Stimulated activated CD4-positive, alpha-beta T cell treated with anti-CD3 and anti-CD28 coated beads, Interleukin-2, amount 100 ng/mL, for 48 hours (primary cell): ENCODE data around the gene EID2B.

Experiments used
- DNase-seq, 2 donors: peaks; one replicate each; pipeline ENCODE4 v3.0.0-alpha.2; 2020

Gene EID2B, protein sequence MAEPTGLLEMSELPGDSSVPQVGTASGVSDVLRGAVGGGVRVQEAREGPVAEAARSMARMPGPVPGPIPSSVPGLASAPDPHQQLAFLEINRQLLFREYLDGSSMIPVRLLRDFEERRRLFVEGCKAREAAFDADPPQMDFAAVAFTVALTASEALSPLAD

DNA sequence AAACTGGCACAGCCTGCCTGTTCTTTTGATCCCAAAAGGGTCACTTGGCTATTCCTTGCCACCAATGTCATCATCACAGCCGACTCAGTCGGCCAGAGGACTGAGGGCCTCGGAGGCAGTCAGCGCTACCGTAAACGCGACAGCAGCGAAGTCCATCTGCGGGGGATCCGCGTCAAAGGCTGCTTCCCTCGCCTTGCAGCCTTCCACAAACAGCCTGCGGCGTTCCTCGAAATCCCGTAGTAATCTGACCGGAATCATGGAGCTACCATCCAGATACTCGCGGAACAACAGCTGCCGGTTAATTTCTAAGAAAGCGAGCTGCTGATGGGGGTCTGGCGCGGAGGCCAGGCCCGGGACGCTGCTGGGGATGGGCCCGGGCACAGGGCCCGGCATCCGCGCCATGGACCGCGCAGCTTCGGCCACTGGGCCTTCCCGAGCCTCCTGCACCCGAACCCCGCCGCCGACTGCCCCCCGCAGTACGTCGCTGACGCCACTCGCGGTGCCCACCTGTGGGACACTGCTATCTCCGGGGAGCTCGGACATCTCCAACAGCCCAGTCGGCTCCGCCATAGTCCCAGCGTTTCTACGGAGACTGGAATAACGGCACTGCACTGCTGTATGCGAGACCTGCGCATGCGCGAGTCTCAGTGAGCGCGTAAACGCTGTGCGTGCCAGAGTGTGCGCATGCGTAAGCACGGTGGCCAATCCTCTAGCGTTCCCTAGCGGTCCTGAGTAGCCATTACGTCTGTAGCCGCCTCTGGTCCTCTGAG is at the start of gene EID2B:
Gene EID2B, minus strand, starts transcription at position 620 of the 770 bp plus-strand sequence. Its CDS starts 50 bp downstream, at position 570.
- peak; percentile 93 to 95 for DNase-seq

DNA sequence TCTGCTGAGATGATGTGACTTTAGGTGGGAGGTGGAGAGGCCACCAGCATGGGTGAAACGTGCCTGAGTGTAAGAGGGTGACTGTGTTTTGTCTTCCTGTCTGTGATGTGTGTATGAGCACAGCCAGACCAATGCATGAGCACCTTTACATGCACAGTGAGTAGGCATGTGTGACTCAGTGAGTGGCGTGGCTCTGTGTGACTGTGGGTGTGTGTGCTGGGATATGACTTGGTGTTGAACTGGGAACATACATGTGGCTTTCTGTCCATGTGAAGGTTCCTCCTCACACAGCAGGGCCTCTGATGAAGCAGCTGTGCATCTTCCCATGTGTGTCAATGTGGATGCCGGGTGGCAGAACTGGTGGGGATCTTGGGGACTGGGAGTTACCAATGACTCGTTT is 49.8 kb upstream of the EID2B start:
- DNase-seq, result peak; percentile 22 to 26

DNA sequence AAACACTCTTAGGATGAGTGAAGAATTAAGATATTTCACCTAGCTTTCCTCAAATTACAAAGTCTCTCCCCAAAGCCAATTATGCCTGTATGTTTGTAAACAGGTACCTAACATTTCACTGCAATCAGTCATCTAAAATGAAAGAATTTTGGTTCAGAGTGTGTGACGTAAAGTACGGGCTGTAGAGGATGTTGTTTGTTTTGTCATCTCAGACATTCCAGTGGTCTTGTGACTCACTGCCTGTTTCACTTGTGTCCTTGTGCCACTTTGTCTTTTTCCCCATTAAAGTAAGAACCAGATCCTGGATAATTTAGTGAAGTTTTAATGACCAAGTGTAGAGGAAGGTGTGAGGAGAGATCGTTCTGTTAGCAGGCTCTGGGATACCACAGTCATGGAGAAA is 36.0 kb upstream of the EID2B start:
- DNase-seq, result no peak

DNA sequence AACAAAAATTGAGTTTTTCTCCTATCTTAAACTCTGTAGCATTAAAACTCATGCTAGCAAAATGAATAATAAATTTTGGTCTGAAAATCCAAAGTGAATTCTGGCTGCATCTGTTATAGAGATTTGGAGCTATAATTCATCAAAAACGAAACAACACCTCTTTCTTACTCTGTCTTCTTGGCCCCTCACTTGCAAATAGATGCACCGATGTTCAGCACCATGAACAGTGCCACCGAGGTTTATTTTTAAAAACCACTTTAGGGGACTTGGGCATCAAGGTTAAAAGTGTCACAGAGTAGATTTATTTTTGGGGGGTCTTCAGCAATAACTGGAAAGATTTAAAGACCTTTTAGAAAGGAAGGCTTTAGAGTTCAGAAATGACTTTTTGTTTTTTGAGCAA is 33.4 kb upstream of the EID2B start:
- DNase-seq, result no peak

DNA sequence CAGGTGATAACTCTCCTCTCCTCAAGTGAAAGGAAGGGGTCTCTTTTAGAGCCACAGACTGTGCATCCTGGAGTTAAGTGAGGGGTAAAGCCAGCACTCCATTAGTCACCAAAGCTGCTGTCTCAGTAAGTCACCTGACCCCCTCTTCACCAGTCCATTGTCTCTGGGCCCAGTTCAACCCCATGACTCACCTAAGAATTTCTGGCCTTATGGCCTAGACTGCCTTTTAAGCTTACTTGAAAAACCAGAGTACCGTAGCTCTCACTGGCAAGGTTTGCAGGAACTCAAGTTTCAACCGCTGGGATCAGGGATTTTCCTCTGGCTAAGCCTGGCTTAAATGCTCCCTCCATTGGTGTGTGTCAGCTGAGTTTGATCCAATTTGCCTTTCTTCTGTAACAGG is 30.8 kb upstream of the EID2B start:
- no peak for DNase-seq

DNA sequence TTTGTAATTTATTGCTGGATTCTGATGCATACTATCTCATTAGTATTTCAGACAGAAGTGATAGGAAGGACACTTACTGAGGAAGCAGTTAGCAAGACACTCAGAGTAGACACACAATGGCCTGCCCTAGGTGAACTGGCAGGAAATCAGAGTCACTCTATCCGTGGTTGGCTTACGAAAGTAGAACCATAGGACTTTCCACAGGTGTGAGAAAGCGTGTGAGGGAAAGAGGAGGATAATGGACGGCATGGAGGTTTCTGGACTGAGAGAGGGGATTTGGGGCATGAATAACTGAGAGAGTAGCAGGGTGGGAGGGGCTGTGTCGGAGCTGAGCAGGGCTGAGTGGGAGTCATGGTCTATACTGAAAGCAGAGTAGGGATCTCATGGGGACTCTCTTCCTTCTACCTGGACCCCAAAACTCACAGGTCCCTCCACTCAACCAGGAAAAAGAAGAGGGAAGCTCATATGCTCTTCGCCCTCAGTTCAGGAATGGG is 26.0 kb upstream of the EID2B start:
- DNase-seq, result no peak

DNA sequence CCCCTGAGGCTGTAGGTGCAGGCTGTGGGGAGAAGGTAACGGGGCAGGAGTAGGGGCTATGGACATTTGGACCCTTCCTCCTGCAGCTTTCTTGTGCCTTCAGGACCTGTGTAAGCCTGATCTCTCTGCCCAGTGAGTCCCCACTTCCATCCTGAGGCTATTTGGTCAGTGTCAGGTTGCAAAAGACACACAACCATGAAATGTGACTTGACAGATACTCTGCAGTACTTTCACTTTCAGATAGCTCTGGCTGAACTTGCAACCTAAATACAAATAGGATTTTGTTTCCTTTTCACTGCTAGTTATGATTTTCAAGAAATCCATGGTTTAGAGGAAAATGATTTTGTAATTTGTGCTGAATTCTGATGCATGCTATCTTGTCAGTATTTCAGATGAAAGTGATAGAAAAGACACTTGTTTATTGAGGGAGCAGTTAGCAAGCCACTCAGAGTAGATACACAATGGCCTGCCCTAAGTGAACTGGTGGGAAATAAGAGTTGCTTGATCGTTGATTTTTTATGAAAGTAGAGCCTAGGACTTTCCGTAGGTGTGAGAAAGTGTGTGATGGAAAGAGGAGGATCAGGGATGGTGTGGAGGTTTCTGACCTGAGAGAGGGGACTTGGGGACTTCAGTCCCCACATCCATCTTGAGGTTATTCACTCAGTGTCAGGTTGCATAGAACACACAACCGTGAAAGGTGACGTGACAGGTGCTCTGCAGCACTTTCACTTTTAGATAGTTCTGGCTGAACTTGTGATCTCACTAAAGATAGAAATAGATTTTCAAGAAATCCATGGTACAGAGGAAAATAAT is 25.4 kb upstream of the EID2B start:
- DNase-seq, result no peak

DNA sequence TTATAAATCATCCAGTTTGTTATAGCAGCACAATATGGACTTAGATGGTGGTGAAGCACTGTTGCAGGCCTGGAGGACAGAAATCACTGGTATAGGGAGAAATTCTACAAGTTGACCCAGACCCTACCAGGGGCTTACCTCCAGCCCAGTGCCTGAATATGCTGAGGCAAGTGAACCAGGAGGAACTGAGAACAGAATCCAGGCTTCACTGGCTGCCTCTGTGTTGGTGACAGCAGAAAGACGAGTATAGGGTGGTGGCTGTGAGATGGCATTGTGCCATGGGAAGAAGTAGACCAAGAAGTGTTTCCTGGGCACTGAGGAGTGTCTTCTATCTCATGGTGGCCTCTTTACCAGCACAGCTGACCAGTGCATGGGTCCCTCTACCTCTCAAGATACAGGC is 23.2 kb upstream of the EID2B start:
- no peak for DNase-seq

DNA sequence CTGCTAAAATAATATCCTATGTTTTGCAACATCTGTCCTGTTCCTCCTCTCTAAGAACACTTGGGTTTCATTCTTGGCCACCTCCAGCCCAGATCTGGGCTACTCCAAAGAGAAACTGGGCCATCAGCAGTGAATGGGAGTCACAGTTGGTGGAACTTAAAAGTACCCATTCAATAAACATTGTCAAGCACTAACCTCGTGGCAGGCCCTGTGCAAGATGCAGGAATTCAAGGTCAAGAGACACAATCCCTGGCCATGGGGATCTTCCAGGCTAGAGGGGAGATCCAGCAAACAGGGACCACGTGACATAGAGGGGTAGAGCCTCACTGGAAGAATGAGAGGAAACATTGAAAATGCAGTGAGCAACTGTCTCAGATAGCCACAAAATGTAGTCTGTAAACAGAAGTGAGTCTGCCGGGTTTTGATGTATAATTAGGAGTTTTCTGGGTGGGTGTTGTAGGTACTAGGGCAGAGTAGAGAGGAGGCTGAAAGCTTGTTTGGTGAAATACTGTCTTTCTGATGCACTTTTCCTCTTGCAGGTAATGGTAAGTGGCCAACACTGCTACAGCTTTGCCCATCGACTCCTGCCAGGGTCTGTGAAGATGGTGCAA is 22.2 kb upstream of the EID2B start:
- no peak for DNase-seq

DNA sequence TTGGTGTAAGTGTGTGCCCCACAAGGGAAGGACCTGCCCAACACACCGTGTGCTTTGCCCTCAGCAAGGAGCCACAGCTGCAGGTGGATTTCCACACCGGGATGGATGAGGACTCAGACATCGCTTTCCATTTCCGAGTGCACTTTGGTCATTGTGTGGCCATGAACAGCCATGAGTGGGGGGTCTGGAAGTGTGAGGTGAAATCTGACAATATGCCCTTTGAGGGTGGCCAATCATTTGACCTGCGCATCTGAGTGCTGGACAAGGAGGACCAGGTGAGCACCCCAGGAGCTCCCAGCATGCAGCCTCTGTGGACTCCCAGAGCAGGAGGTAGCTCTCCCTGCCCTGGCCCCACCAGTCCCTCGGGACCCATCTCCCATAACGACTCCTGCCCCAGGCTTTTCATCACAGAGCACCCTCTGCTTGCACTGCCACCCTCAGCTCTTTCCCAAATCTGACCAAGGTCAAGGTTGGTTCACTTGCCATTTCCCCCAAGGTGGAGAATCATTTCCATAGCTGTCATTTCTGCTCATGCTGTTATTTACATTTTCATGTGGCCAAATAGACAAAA is 20.5 kb upstream of the EID2B start:
- DNase-seq, result no peak

DNA sequence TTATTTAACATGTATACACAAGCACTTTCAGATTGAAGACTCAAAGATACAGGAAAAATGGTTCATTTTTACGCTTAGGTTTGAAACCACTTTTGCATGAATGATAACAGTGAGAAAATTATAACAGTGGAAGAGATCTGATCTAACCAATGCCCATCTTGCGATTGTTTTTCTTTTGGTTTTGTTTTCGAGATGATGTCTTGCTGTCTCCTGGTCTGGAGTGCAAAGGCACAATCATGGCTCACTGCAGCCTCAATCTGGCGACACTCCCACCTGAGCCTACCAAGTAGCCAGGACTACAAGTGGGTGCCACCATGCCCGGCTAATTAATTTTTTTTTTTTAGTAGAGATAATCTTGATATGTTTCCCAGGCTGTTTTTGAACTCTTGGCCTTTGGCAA is 17.5 kb upstream of the EID2B start:
- DNase-seq, result no peak

DNA sequence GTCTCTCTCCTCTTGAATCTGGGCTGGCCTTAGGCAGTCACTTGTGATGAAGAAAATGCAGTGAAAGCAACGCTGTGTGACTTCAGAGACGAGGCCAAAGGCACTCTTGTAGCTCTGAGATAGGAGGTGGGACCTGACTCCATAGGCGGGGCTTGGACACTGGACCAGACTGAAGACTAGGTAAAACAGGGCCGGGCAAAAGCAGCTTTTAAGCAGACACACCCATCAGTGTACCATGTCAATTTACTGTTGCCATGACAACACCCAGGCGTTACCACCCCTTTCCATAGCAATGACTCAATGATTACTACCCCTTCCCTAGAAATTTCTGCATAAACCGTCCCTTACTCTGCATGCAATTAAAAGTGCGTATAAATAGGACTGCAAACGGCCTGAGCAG is 13.9 kb upstream of the EID2B start:
- DNase-seq, result no peak

DNA sequence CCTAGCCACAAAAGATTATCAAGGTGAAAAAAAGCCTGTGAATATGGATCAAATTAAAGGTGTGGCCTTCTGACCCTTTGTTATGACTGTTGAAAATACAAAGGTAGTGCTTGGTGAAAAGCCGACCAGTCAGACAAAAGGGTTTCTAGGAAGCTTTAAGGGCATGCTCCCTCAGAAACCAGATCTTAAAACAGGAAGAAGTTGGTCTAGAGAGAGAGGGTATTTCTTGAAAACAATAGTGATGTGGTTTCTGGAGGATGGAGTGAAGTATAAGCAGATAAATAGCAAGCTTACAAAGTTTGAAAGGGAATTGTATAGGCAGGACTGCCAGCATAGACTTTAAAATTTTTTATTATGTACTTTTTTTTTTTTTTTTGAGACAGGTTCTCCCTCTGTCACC is 12.3 kb upstream of the EID2B start:
- no peak for DNase-seq

DNA sequence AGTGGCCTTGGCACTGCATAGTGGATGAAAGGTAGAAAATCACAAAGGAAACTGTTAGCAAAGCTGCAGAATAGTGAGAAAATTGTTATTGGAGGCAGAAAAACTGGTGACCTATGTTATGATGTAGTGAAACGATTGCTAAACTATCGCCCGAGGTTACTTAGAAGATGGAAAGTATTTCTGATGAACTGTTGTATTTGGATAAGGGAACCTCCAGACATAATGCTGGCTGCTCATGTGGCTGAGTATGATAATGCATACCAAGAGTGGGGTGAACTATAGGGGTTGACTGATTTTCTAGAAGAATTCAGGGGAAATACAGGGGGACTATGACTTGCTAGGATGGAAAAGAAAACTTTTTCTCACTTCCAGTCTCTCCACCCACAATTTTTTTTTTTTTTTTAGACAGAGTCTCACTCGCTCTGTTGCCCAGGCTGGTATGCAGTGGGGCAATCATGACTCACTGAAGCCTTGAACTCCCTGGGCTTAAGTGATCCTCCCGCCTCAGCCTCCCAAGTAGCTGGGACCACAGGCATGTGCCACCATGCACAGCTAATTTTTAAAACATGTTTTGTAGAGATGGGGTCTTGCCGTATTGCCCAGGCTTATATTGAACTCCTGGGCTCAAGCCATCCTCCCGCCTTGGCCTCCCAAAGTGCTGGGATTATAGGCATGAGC is 11.7 kb upstream of the EID2B start:
- DNase-seq, result no peak

DNA sequence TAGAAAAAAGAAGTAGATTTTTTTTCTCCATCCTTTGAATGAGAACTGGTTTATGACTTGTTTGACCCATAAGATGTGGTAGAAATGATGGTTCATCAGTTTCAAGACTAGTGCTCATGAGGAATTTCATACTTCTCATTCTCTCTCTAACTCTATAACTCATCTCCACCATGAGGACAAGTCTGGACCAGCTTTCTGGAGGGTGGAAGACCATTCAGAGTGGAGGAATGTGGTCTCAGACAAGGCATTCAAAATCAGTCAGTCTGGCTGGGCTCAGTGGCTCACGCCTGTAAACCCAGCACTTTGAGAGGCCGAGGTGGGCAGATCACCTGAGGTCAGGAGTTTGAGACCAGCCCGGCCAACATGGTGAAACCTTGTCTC is 10.8 kb upstream of the EID2B start:
- no peak for DNase-seq

DNA sequence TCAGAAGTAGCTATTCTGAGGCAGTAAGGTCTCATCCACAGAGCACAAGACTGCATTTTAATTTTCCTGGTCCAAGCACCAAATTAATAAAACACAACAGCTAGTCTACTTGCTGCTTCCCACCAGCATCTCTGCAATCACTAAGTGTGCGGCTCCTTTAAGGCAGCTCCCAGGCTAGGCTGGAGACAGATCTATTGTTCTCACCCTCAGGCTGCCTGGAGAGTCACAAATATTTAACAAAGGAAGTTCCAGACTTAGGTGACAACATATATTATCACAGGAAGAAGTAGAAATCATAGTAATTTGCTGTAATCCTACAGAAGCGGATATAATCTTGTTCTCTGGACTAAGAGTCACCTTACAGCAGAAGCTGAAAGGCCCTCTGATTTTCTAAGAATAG is 9.6 kb upstream of the EID2B start:
- no peak for DNase-seq

DNA sequence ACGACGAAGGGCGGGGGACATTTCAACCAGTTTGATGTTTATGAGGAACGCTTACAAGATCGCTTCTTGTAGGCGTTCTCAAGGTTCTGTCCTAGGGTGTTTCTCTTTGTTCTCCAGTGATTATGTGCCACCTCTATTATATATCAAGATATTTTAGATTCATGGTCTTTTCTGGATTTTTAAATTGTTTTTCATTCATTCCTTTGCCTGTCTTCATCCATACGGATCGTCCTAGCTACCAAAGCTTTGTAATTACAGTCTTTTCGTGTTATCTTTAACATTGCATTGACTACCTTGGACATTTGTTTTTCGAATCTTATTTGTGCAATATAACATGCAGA is 7.7 kb upstream of the EID2B start:
- no peak for DNase-seq

DNA sequence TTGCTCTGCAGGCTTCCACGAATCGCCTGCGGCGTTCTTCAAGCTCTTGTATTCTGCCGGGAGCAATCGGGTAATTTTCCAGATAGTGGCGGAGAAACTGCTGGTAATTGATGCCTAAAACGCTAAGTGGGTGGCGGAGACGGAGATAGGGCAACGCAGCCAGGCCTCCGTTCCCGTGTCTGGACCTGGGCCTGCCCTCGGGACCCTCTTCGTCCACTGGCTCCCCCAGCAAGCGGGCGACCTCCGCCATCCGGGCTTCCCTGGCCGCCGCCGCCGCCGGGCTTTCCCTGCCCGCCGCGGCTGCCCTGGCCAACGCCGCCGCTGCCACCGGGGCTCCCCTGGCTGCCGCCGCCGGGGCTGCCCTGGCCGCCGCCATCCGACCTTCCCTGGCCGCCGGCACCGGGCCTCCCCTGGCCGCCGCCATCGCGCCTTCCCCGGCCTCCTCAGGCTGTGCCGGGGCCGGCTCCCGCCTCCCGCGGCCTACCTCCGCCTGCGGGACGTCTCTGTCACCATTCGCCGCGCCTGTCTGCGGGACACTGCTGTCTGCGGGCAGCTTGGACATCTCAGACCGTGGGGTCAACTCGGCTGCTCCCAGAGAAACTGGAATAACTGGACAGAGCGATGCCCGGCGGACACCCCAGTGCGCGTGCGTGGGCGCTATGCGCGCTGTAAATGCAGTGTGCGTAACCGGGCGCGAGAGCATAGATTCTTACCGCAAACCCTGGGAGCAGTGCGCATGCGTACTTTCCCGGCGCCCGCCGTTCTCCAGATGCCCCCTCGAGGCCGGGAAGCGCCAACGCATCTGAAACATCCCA is 7.1 kb upstream of the EID2B start, which contains the start of gene EID2:
Gene EID2, minus strand, starts transcription at position 644 of the 815 bp plus-strand sequence. Its CDS starts 82 bp downstream, at position 562.
- DNase-seq, result peak; percentile 93 to 96

DNA sequence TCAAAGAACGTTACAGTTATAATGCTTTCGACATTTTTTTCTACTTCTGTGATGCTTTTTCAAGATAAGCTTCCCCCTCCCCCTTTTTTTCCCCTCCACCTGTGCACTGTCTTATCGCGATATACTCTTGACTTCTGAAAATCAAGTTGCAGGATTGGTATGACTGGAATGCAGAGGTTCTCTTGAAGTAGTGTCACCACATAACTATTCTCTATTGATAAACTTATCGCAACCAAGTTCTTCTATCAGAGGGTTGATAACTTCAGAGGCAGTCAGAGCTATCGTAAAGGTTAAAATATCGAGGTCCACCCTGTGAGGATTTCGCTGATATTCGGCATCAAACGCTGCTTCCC is 6.5 kb upstream of the EID2B start:
- DNase-seq, result no peak

DNA sequence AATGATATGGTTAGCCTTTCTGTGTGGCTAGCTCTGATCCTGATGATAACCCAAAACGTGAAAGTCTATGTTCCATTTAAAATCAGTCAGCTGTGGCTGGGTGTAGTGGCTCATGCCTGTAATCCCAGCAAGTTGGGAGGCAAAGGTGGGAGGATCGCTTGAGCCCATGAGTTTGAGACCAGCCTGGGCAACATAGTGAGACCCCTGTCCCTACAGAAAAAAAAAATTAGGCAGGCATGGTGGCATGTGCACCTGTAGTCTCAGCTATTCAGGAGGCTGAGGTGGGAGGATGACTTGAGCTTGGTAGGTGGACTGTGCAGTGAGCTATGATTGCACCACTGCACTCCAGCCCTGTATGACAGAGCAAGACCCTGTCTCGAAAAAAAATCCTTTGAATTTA is 1.1 kb upstream of the EID2B start:
- no peak for DNase-seq

DNA sequence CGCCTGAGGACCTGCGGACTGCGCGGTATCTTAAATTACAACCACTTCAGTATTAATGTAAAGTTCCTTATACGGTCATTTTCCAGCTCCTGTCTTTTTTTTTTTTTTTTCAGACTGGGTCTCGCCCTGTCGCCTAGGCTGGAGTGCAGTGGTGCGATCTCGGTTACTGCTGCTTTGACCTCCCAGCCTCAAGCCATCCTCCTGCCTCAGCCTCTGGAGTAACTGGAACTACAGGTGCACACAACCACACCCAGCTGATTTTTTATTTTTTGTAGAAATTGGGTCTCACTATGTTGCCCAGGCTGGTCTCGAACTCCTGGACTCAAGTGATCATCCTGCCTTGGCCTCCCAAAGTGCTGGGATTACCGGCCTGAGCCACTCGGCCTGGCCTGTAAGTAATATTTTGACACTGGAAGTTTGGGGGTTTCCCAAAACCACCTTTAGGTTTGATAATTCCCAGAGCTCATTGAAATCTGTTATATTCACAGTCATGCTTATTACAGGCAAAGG is 406 bp upstream of the EID2B start:
- no peak for DNase-seq
